ENCODE results near the gene TTC17.
"Not testable (repeated sequence)": the region's sequence is repeated elsewhere in the genome, so short reads cannot be mapped to it uniquely, and the experiment has no call there.

Gene TTC17

GRCh38 chr11:43393765-43394355 is 35.1 kb downstream of the TTC17 start:
- DNase-seq, result no peak

GRCh38 chr11:43396617-43397016 is 37.9 kb downstream of the TTC17 start:
- DNase-seq, result no peak

- DNase-seq, result no peak
These were observed 38.5 kb downstream of the TTC17 start for GRCh38 chr11:43397251-43397650.

- no peak for DNase-seq
These were observed 41.4 kb downstream of the TTC17 start for GRCh38 chr11:43399983-43400630.

GRCh38 chr11:43401252-43401651 is 42.5 kb downstream of the TTC17 start:
- DNase-seq, result no peak

- not testable (repeated sequence) for DNase-seq
These were observed 43.1 kb downstream of the TTC17 start for GRCh38 chr11:43401811-43402210.

- DNase-seq, result no peak
These were observed 44.9 kb downstream of the TTC17 start for GRCh38 chr11:43403357-43404231.

- no peak for DNase-seq
These were observed 45.7 kb downstream of the TTC17 start for GRCh38 chr11:43404406-43404805.

GRCh38 chr11:43404836-43405479 is 46.2 kb downstream of the TTC17 start:
- no peak for DNase-seq

GRCh38 chr11:43408277-43408676 is 49.6 kb downstream of the TTC17 start:
- DNase-seq, result no peak

GRCh38 chr11:43410394-43410793 is 51.7 kb downstream of the TTC17 start:
- no peak for DNase-seq

GRCh38 chr11:43418197-43418596 is 59.5 kb downstream of the TTC17 start:
- no peak for DNase-seq

- DNase-seq, result no peak
These were observed 60.7 kb downstream of the TTC17 start for GRCh38 chr11:43419460-43419859.

GRCh38 chr11:43427971-43428370 is 69.3 kb downstream of the TTC17 start:
- no peak for DNase-seq

- DNase-seq, result not testable (repeated sequence)
These were observed 72.2 kb downstream of the TTC17 start for GRCh38 chr11:43430916-43431315.

GRCh38 chr11:43434893-43435292 is 76.2 kb downstream of the TTC17 start:
- no peak for DNase-seq

GRCh38 chr11:43440486-43440885 is 81.8 kb downstream of the TTC17 start:
- DNase-seq, result no peak

GRCh38 chr11:43443811-43444210 is 85.1 kb downstream of the TTC17 start:
- no peak for DNase-seq

- DNase-seq, result no peak
These were observed 88.4 kb downstream of the TTC17 start for GRCh38 chr11:43447151-43447550.

- no peak for DNase-seq
These were observed 99.8 kb downstream of the TTC17 start for GRCh38 chr11:43458486-43458885.

GRCh38 chr11:43459246-43459645 is 100.5 kb downstream of the TTC17 start:
- DNase-seq, result no peak

GRCh38 chr11:43462359-43462758 is 103.6 kb downstream of the TTC17 start:
- DNase-seq, result no peak

- DNase-seq, result no peak
These were observed 109.2 kb downstream of the TTC17 start for GRCh38 chr11:43467958-43468357.
